SK-N-SH treated with all-trans-retinoic acid at 6 μM for 48 hours (cell line): ENCODE measurements around the gene NHP2.

Source experiments
- ARNTL ChIP-seq: fragments of 450-650 bp; formaldehyde crosslinking; IDR thresholded peaks from 2 replicates; pipeline ENCODE4 v1.5.0; 2020; ENCODE audit warnings: low read depth, mild to moderate bottlenecking, moderate library complexity, borderline replicate concordance
- CSDC2 ChIP-seq: fragments of 250-450 bp; sonication (Bioruptor Pico); IDR thresholded peaks from 2 replicates; pipeline ENCODE4 v1.5.0; 2020; ENCODE audit warnings: mild to moderate bottlenecking, moderate library complexity
- PATZ1 ChIP-seq: fragments of 250-450 bp; sonication (Bioruptor Pico); IDR thresholded peaks from 2 replicates; pipeline ENCODE4 v1.8.0; 2020; ENCODE audit warnings: mild to moderate bottlenecking, moderate library complexity, borderline replicate concordance
- RARB ChIP-seq: fragments of 250-450 bp; sonication (Bioruptor Pico); IDR thresholded peaks from 2 replicates; pipeline ENCODE4 v1.8.0; 2021; ENCODE audit warnings: mild to moderate bottlenecking, moderate library complexity
- TOX ChIP-seq: fragments of 250-450 bp; sonication (Bioruptor Pico); IDR thresholded peaks from 2 replicates; pipeline ENCODE4 v1.8.0; 2021; ENCODE audit warnings: mild to moderate bottlenecking, moderate library complexity, borderline replicate concordance
- ZNF565 ChIP-seq: fragments of 450-650 bp; formaldehyde crosslinking; conservative IDR thresholded peaks from 2 replicates; pipeline ENCODE4 v1.5.0; 2020; ENCODE audit warnings: low read depth, mild to moderate bottlenecking, moderate library complexity
- TF ChIP-seq, protein P1 (sequence below): fragments of 250-450 bp; sonication (Bioruptor Pico); IDR thresholded peaks from 2 replicates; pipeline ENCODE4 v1.5.1; 2020; ENCODE audit warnings: low read depth, mild to moderate bottlenecking, moderate library complexity

DNA sequence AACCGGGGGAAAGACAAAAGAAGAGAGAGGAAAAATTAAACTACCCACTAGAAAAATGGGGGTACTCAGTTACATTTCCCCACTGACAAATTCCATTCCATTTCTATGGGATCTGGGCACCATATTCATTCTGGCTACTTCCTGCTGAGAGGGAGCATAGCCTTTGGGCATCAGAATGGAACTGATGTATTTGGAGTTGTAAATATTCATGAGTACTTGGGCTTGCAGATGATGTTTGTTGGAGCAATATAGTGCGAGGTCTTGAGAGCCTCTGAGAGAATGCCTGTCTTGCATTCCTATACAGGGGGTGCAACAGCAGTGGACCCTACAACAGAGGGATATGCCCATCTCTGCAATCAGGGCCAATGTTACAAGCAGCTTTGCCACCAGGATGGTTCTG is 16.8 kb upstream of the NHP2 start:
- TF ChIP-seq PATZ1 (CRISPR knock-in tag) (no peak), RARB (CRISPR knock-in tag) (no peak), CSDC2 (no peak), ARNTL (CRISPR knock-in tag) (no peak), TOX (CRISPR knock-in tag) (no peak), ZNF565 (CRISPR knock-in tag) (no peak)
- TF ChIP-seq, protein P1, sequence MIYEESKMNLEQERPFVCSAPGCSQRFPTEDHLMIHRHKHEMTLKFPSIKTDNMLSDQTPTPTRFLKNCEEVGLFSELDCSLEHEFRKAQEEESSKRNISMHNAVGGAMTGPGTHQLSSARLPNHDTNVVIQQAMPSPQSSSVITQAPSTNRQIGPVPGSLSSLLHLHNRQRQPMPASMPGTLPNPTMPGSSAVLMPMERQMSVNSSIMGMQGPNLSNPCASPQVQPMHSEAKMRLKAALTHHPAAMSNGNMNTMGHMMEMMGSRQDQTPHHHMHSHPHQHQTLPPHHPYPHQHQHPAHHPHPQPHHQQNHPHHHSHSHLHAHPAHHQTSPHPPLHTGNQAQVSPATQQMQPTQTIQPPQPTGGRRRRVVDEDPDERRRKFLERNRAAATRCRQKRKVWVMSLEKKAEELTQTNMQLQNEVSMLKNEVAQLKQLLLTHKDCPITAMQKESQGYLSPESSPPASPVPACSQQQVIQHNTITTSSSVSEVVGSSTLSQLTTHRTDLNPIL (CRISPR knock-in tag), result no peak
